ENCODE data around the gene FGF12.

FGF12 gene

DNA sequence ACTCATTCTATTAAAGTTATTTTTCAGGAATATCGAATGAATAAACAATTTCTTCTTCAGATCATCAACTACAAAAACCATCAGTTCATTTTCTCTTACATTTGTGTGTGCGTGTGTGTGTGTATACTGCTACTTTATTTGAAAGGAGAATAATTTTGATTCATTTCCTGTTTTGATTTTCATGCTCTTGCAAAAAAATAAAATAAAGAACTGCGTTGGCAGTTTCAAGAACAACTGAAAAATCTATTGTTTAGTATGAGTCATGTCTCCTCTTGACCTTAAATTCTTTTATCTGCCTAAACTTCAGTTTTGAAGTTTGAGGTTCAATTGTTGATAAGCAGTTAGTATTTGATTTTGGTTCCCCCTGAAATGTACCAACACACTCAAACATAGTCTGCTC is 540.8 kb downstream of the FGF12 start:
- DNase-seq (ENCODE audit: low spot score): no peak

DNA sequence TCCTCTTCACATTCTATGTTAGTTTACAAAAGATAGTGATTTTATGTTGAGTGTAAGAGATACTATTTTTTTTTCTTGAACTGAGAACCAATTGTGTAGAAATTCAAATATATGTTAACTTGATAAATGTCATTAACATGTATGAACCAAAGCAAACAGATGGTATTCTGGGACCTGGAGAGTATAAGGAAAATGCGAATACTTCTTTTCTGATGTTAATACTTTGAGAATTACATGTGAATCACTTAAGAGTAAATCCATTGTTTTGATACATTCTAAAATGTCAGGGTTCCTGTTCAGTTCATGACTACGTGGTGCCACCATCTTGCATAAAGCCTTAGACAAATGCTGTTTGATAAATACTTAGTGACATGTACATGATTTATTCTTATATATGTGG is 541.3 kb downstream of the FGF12 start:
- no peak for DNase-seq (ENCODE audit: low spot score)

DNA sequence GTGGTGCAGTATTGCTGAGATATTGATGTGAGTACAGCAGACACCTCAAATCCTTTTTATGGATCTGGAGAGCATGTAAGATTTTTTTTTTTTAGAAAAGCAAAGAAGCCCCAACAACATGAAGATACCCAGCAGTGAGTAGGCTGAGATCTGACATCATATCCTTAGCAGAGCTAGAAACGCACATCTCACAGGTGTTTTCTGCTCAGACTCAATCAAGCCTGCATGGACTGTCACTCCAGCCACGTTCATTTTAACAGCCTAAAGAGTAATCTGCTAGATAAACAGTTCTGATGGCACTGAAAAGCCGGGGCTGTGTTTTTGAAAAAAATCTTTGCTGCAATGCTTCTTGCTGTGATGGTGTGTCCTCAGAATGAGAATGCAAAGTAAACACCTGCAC is 544.2 kb downstream of the FGF12 start:
- DNase-seq (ENCODE audit: low spot score): no peak

DNA sequence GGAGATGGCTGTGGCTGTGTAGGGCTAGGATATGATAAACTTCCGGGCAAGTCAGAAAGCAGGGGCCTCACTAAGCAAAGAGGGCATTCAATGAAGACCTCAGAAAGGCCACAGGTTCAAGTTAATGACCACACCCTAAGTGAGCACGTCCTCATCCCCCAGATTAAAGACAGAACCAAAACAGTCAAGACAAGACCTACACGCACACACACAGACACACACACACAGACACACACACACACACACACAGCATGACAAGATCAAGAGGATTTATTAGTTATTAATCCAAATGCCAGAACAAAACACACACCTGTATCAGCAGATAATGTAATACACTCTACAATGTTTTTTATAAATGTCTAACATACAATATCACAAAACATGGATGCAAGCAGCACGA is 546.2 kb downstream of the FGF12 start:
- DNase-seq (ENCODE audit: low spot score): no peak

DNA sequence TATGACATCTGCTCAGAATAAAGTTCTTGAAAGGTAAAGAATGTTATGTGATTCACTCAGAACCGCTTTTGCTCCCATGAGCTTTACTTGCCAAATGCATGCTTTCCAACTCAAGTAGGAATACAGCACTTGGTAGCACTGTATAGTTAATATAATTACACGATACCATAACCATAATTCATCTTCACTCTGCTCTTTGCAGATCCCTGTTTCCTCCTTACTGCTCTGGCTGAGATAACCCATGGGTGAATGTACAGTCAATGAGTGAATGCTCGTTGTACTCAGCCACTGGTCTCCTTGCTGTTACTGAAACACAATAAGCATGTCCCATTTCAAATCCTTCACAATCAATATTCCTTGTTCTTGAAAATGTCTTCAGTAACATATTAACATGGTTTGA is 550.0 kb downstream of the FGF12 start:
- DNase-seq (ENCODE audit: low spot score): no peak

DNA sequence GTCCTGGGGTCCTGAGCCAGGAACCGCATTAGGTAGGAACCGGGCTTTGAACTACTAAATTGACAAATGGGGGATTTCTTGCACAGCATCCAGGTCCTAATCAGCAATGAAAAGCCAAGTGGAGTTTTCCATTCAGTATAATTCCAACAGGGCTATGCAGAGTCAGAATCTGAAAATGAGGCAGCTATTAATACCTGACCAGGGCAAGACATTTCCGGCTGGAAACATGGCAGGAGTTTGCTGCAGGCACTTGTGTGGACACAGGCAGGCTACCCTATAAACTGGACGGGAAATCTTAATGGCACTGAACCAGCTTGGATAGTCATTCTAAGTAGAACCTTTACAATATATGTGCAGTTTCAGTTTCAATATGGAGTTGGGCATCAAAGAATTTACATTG is 553.1 kb downstream of the FGF12 start:
- no peak for DNase-seq (ENCODE audit: low spot score)

DNA sequence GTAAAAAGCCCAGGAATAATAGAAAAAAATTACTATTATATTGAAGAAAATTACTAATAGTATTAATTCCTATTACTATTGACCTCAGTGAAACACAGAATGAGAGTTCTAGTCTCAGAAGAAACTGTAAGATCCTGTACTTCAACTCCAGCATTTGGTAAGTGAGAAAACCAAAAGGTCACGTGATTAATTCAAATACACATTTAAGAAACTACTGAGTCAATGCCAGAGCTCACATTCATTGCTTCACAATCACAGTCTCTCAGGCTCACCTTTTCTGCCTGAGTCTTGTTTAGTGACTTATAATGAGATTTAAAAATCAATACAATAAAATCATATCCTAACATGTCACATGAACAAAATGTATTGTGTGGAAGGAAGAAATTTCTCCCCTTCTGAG is 556.1 kb downstream of the FGF12 start:
- DNase-seq (ENCODE audit: low spot score): no peak

DNA sequence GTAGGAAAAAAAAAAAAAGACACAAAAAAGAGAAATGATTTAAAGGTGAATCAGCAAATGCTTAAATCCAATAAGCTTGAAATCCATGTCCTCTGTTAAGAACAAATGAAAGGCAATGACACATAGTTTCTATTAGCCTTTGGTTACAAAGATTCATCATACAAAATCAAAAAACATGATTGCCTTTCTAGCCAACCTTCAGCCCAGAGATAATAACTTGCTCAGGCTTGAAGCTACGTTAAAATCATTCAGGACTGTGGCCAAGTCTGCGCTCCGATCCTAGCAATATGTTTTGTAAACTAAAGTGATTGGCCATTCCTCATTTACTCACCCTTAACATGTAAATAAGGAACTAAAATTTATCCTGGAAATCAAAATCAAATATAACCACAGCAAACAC is 556.7 kb downstream of the FGF12 start:
- DNase-seq (ENCODE audit: low spot score): no peak

DNA sequence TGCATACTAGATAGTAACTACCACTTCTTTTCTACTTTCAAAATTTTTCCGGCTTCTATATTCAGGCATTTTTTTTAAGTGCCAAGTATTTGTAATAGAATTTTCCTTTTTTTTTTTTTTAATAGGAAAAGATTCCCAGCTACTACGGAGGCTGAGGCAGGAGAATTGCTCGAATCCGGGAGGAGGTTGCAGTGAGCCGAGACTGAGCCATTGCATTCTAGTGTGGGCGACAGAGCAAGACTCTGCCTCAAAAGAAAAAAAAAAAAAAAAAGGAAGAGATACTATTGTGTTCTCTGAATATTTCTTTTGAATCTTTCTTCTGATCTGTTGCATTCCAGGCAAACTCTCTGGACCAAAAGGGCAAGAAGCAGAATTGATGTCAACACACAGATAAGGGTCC is 557.3 kb downstream of the FGF12 start:
- no peak for DNase-seq (ENCODE audit: low spot score)

DNA sequence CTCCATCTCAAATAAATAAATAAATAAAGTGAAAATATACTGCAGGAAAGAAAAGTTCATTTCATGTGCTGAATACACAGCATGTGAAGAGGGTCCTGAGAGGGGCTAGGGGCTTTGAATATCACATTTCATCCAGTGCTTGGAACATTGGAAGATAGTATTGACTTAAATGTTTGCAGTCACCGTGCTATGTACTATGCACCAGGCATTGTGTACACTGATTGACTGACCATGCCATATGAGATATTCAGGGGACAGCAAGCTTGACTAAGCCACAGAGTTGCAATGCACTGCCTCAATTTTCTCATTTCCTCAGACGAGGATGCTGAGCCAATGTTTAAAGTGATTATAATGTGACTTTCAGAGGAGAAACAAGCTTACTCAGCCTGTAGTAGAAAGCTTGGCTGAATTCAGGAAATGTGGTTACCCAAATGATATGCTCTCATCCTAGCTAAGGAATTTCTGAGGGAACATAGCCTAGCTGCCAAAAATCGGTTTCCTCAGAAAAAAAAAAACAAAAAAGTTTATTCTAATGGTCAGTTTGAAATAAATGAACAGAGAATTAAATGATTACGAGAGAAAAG is 557.9 kb downstream of the FGF12 start:
- no peak for DNase-seq (ENCODE audit: low spot score)

DNA sequence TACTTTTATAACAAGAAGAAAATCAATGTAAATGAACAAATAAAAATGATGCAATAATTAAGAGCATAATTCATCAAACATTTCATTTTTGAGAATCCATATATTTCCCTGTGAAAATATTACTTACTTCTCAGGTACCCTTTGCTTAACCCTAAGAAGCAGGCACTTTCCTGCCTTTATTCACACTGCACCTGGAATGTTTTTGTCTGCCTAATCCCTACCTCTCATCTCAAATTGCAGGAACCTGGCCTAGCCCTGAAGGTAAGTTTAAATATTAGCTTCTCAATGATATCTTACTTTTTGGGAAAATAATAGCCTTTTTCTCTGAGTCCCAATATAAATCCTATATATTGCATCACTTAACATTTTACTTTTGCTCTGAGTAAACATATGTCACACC is 559.1 kb downstream of the FGF12 start:
- no peak for DNase-seq (ENCODE audit: low spot score)

DNA sequence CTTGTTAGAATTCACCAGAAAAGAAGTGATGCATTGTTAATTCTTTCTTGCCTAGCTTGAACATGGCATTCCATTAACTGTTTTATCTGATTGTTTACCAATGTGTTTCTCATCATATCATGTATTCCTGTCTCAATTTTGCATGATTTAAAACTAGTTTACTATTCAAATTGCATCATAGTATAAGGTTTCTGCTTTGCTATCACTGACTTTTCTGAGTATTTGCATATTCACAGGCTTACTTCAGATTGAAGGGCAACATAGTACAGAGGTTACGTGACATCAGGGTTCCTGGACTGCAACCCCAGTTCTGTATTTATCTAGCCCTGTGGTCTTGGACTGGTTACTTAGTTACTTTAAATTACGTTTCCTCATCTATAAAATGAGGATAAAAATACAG is 561.8 kb downstream of the FGF12 start:
- no peak for DNase-seq (ENCODE audit: low spot score)

DNA sequence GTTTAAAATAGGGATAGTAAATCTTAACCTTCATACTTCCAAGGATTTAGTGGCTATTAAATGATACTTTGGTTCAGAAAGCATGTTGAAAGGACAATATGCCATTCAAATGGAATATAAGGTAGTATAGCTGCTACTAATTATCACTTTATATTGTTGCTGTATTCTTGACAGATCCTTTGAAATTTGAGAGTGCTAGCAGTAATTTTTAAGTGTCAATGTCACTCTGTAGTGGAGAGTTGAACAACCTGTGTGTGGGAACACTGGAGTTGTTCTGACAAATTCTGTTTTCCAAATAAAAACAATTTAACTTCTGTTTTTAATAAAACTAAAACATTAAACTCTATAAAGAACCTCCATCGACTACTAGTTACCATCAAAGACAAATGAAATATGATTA is 565.7 kb downstream of the FGF12 start:
- DNase-seq (ENCODE audit: low spot score): no peak

DNA sequence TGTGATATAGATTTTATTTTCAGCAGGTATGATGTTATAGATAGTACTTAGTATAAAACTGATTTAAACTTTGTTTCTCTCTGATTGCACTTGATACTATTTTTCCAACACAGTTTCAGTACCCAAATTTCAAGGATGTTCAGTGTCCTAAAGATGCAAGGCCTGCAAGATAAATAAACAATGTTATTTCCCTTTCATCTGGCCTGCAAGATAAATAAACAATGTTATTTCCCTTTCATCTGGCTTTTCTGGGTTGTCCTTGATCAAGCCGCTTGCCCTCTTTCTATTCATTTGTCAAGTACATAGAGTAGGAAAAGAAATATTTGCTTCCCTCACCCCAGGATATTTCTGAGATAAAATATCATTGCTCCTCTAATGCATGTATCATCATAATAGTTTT is 571.0 kb downstream of the FGF12 start:
- DNase-seq (ENCODE audit: low spot score): no peak

DNA sequence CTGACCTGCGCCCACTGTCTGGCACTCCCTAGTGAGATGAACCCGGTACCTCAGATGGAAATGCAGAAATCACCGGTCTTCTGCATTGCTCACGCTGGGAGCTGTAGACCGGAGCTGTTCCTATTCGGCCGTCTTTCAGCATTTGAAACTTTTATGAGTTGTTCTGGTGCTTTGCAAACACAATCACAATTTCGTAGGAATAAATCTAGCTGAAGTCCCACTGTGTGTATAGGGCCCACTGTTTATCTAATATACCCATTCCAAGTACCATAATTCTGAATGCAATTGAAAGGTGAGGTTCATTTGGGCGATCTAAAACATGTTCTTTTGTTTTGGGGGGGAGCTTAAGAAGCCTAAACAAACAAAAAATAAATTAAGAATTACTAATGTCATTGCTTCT is 572.1 kb downstream of the FGF12 start:
- no peak for DNase-seq (ENCODE audit: low spot score)

DNA sequence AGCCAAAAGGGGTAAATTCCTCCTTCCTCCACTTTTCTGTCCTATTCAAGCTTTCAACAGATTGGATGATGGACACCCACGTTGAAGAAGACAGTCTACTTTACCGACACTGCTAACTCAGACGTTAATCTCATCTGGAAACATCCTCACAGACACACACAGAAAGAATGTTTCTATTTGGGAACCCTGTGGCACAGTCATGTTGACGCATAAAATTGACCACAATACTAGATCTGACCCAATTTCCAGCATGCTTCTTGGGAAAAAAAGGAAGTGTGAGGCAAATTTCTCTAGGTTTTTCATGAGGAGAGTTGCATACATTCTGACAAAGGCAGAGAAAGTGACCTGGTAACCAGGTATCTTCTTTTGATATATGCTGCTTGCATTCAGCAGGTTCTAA is 594.1 kb downstream of the FGF12 start:
- DNase-seq (ENCODE audit: low spot score): no peak

DNA sequence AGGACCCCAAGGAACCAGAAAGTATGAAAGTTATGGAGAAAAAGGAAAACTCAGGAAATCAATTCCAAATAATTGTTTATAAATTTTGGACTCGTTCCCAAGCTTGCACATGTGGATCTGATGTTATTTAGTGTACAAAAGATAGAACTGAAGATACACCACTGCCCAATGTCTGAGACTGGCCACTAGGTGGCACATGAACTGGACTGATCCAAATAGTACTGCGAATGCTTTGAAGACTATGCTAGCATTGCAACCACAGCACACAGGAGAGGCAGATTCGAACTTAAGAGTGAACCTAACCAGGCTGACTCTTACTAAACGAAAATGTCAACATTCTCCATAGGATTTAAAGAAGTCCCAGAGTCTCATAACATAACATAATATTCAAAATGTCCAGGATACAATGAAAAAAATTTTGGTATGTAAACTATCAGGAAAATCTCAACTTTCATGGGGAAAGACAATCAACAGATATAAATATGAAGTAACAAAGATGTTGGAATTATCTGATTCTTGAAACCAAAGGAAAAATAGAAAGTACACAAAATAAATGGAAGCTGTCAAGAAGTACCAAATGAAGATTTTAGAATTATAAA is 596.7 kb downstream of the FGF12 start:
- peak; percentile 7 for DNase-seq (ENCODE audit: low spot score)

DNA sequence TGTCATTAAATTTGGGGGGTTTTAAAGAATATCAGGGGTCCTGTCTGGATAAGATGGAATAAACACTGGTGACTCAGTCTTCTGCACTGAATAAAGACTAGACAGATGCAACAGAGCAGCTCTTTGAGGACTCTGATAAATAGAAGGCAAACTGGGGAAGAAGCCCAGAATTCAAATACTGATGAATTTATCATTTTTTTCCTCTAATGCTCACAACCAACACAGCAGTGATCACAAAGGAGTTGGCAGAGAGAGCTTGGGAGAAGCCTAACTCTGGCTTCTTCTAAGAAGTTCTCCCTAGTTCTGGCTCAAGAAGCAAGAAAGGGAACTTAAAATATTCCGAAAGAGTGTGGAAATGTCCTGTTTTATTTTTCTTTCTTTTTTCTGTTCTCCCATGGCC is 597.8 kb downstream of the FGF12 start:
- DNase-seq (ENCODE audit: low spot score): no peak

DNA sequence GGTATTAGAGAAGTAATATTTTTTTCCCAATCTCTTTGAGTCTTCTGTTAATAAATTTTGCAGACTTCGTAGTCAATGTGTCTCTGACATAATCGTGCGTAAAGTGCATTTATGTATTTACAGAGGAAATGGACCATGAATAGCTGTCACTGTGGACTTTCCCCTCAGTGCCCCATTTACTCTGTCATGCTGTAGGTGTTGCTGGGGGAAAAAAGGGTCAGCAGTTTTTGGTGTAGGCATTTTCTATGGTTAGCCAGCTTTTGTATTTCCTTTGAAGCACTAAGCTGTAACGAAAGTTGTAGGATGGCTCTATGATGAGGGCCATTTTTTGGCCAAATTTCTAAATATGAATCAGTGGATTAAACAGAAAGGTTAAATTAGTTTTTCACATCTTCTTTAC is 598.4 kb downstream of the FGF12 start:
- no peak for DNase-seq (ENCODE audit: low spot score)

DNA sequence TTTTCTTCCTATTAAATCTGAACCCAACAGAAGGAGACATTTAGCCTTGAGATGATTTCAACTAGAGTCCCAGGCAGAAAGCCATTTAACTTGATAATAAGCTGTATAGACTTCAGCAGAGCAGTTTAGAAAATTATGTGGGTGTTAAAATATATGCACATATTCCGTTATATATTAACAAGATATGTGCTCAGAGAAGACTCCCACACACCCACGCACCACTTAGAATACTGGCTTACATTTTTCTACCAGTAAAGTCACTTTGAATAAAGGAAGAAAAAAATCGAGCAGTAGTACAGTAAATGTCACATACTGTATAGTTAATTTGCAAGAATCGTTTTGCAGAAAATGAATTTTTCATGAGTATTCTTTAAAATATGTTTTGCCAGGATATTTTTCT is 599.3 kb downstream of the FGF12 start:
- DNase-seq (ENCODE audit: low spot score): no peak

DNA sequence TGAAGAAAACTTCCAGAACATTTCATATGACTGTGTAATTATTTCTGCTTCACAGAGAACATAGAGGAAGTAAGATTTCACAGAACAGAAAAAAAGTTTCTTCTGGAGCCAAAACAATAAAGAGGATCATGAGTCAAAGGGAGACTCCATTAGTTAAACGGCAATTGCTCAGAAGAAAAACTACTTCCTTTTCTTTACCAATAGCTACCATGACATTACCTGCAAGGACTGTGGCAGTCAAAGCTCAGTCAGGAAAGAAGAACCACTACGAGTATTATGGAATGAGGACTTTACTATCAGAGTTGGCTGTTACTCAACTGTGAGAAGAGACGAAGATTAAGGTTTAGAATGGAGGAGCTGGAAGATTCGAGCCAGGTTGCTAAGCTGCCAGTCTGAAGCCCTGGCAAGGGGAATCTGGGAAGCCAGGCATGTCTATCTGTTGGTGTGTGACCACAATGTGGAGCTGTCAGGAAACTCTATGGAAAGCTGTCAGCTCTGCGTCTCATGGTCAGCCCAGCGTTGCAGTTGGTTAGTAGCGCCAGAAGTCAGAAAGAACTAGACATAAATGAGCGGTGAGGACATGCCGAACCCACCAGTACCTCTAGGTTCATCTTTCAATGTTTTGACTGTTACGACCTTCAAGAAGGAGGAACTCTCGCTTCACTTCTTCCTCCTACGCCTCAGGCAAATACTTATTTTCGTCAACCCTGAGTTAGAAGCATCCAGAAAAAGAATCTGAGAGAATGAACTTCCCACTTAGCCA is 604.3 kb downstream of the FGF12 start:
- DNase-seq (ENCODE audit: low spot score): no peak

DNA sequence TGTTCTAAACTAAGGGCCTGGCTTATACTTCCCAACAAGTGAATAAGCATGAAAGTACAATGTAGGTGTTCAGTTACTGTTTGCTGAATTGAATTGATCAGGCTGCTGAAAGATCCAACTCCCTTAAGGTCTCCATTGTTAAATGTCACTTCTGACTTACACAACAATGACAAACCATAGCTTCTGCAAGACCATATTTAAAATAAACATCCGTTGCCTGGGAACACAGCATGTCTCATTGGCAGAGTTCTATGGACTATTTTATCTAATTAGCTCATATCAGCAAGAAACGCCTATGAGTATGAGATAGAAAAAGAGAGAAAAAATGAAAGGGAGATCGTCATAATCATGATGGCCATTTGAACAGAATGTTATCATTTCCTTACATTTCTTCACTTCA is 605.4 kb downstream of the FGF12 start:
- no peak for DNase-seq (ENCODE audit: low spot score)

DNA sequence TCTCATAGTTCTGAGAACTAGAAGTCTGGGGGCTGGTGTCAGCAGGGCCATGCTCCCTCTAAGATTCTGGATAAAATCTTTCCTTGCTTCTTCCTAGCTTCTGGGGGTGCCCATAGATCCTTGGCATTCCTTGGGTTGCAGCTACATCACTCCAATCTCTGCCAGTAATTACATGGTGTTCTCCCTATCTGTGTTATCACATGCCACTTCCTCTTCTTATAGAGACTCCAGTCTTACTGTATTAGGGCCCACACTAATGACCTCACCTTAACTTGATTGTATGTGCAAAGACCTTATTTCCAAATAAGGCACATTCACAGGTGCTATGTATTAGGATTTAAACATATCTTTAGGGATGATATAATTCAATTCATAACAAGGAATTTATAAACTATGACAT is 618.5 kb downstream of the FGF12 start:
- DNase-seq (ENCODE audit: low spot score): no peak

DNA sequence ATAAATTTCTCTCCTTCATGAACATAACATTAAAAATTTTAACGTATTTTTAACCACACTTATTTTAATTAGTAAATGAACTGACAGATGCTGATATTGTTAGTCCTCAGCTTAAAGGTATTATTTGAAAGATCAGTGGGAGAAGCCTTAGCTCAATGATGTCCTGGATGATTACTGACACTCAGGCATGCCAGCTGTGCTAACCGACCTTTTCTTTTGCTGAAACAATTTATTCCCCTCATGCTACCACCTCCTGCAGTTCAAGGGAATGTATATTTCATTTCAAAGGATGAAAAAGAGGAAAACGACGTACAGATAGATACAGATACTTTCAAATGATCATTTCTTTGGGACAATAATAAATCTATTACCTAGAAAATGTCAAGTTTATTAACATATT is 620.8 kb downstream of the FGF12 start:
- DNase-seq (ENCODE audit: low spot score): no peak

All from hematopoietic multipotent progenitor cell treated with erythropoietin and hydrocortisone succinate and interleukin-3 and kit ligand, for 17 days (in vitro differentiated cells).